Kidney (tissue), 14 donors: ENCODE measurements around the gene POLD1. TPM values are rescaled to one million over a fixed set of nuclear protein-coding genes. Genes with fewer than 3 reads are reported as not detected.
A peak's percentile ranks its signal among the peaks of the same experiment; 100 is the strongest.

ENCODE experiments used
- DNase-seq, 5 donors: peaks; one replicate each; pipeline ENCODE4 v3.0.0-alpha.2; 2013 to 2020
- FAIRE-seq: peaks from 2 replicates; lab custom pipeline; 2012; peaks lifted over from hg19 to GRCh38; lab: Jason Lieb, UNC
- H3K27ac ChIP-seq, 2 donors: one replicate each; pipeline ENCODE4 v1.7.0; 2013; ENCODE audit warnings: low read depth in 2 of 2, low read length in 2 of 2, inconsistent platforms in 1 of 2
- H3K27me3 ChIP-seq: one replicate; pipeline ENCODE4 v1.7.1; 2013; ENCODE audit warnings: low read length, inconsistent platforms; ENCODE audit not compliant: control insufficient read depth, insufficient read depth
- H3K36me3 ChIP-seq, 3 donors: one replicate each; pipeline versions ENCODE4 v1.7.0 to v1.7.1; 2013; ENCODE audit warnings: low read length in 3 of 3, control low read depth in 1 of 3, inconsistent platforms in 1 of 3; ENCODE audit not compliant: insufficient read depth in 3 of 3, control insufficient read depth in 2 of 3
- H3K4me1 ChIP-seq, 3 donors: one replicate each; pipeline versions ENCODE4 v1.7.0 to v1.7.1; 2013; ENCODE audit warnings: low read length in 3 of 3, inconsistent platforms in 1 of 3, low read depth in 1 of 3; ENCODE audit not compliant: control insufficient read depth in 2 of 3, insufficient read depth in 2 of 3
- H3K4me3 ChIP-seq, 3 donors: one replicate each; pipeline versions ENCODE4 v1.7.0 to v1.8.1; 2013; ENCODE audit warnings: low read length in 3 of 3, control low read depth in 1 of 3, inconsistent platforms in 1 of 3
- H3K9ac ChIP-seq, 3 donors: one replicate each; pipeline versions ENCODE4 v1.7.0 to v1.7.1; 2013; ENCODE audit warnings: low read length in 3 of 3, control low read depth in 1 of 3, inconsistent platforms in 1 of 3
- H3K9me3 ChIP-seq, 3 donors: one replicate each; pipeline versions ENCODE4 v1.7.0 to v1.7.1; 2013; ENCODE audit warnings: low read length in 3 of 3, control low read depth in 1 of 3, inconsistent platforms in 1 of 3; ENCODE audit not compliant: control insufficient read depth in 2 of 3, insufficient read depth in 1 of 3
- intact Hi-C: fragments of 100-400 bp; cut with DNase I; formaldehyde crosslinking; loops from one replicate; pipeline ENCODE4 v1.11.1; 2022
- polyA plus RNA-seq: library from polyadenylated mRNA; stranded (reverse); fragments of 350-450 nt; fragmentation: Illumina TruSeq; extraction: RNeasy Lipid Tissue Mini Kit (QIAGEN cat#74804); gene quantifications from one replicate; pipeline ENCODE4 v1.2.3, GENCODE V29; 2014; ENCODE audit warnings: low read depth, low replicate concordance; ENCODE audit not compliant: insufficient read depth
- total RNA-seq: library from RNA; stranded (reverse); fragmentation: NEBNext Ultra II Directional; extraction: Animal tissue kit (Norgen Biotek cat#: 25700); gene quantifications from one replicate; pipeline ENCODE4 v1.2.1, GENCODE V29; 2021
- TF ChIP-seq, protein P1 (sequence below): IDR thresholded peaks from 3 replicates; pipeline ENCODE4 v1.5.1; 2012; ENCODE audit warnings: mild to moderate bottlenecking, moderate library complexity, borderline replicate concordance; ENCODE audit not compliant: insufficient read depth; ENCODE audit errors: extremely low read depth
- donor health status: control.
- donor health status: control.
- donor health status: control.
- donor health status: control.
- donor health status: control.
- donor health status: DM: yes; HTN: yes; CAD: no.
- donor health status: Normal renal cell carcinoma (clear cell type).

Gene POLD1
- total and polyA plus RNA-seq, 2 donors from 2014 or later = 17.8 to 22.1 TPM

DNA sequence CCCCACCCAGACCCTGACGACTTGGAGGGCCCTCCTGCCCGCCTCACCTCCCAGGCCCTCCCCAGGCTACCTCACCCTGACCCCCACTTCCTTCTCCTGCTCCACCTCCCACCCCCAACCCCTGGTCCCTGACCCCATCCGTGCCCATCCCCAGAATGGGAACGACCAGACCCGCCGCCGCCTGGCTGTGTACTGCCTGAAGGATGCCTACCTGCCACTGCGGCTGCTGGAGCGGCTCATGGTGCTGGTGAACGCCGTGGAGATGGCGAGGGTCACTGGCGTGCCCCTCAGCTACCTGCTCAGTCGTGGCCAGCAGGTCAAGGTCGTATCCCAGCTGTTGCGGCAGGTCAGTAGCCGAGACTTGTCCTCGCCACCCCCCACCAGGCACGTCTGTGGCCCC, 22.7 kb downstream of the POLD1 start:
- DNase-seq (peak in 1 of 5 donors; percentile 40), FAIRE-seq (no peak)

DNA sequence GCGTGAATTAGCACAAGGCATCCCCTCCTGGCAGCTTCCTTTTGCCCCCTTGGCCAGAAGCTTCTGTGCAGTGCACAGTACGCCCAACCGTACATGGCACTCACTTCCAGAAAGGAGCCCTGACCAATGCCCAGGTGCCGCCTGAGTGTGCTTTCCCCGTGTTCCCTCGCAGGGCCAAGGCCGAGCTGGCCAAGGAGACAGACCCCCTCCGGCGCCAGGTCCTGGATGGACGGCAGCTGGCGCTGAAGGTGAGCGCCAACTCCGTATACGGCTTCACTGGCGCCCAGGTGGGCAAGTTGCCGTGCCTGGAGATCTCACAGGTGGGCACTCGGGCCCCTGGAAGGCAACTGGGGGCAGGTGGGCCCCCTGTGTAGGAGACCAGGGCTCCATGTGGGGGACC, 25.2 kb downstream of the POLD1 start:
- TF ChIP-seq, protein P1, sequence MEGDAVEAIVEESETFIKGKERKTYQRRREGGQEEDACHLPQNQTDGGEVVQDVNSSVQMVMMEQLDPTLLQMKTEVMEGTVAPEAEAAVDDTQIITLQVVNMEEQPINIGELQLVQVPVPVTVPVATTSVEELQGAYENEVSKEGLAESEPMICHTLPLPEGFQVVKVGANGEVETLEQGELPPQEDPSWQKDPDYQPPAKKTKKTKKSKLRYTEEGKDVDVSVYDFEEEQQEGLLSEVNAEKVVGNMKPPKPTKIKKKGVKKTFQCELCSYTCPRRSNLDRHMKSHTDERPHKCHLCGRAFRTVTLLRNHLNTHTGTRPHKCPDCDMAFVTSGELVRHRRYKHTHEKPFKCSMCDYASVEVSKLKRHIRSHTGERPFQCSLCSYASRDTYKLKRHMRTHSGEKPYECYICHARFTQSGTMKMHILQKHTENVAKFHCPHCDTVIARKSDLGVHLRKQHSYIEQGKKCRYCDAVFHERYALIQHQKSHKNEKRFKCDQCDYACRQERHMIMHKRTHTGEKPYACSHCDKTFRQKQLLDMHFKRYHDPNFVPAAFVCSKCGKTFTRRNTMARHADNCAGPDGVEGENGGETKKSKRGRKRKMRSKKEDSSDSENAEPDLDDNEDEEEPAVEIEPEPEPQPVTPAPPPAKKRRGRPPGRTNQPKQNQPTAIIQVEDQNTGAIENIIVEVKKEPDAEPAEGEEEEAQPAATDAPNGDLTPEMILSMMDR = no peak
- Histone ChIP-seq H3K36me3 (no peaks in the 10 kb centered on the region), H3K4me3 (no peak overlapping the region), H3K4me1 (no peaks in the 10 kb centered on the region), H3K9ac (no peak overlapping the region), H3K9me3 (no peaks in the 10 kb centered on the region), H3K27me3 (no peaks in the 10 kb centered on the region), H3K27ac (no peak overlapping the region)
- no peak for DNase-seq
- no peak for FAIRE-seq
- intact Hi-C loops = no loop called here

More for the DNA sequence above, 22.7 kb downstream of the POLD1 start:
- intact Hi-C loops = no loop called here
- Histone ChIP-seq H3K27ac (no peak overlapping the region), H3K27me3 (no peaks in the 10 kb centered on the region), H3K4me1 (no peaks in the 10 kb centered on the region), H3K4me3 (no peak overlapping the region), H3K9ac (no peak overlapping the region), H3K36me3 (no peaks in the 10 kb centered on the region), H3K9me3 (no peaks in the 10 kb centered on the region)
- TF ChIP-seq, protein P1 = no peak

DNA sequence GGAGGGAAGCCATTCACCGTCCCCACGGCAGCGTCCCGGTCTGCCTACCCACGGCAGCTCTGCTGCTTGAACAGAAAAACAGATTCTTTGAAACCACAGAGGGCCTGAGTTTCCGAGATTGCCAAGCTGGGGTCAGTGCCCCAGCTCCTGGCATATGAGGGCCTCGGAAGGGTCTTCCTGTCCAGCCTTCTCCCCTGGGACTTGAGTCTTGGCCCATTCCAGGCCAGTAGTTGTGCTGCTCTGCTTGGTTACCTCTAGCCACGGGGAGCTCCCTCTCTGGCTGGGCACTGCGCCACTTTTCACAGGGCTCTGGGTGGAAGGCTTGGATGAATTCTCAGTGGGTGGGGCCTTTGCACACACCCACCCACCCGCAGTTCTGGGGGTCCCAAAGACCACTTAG, 26.0 kb downstream of the POLD1 start:
- DNase-seq (no peak), FAIRE-seq (no peak)
- H3K4me1 ChIP-seq = no peaks in the 10 kb centered on the region
- no peak overlapping the region for H3K4me3 ChIP-seq
- TF ChIP-seq, protein P1 = no peak
- intact Hi-C loops = no loop called here
- H3K36me3 ChIP-seq = no peaks in the 10 kb centered on the region
- H3K27me3 ChIP-seq = no peaks in the 10 kb centered on the region
- H3K9ac ChIP-seq = no peak overlapping the region
- H3K27ac ChIP-seq = no peak overlapping the region
- no peaks in the 10 kb centered on the region for H3K9me3 ChIP-seq

DNA sequence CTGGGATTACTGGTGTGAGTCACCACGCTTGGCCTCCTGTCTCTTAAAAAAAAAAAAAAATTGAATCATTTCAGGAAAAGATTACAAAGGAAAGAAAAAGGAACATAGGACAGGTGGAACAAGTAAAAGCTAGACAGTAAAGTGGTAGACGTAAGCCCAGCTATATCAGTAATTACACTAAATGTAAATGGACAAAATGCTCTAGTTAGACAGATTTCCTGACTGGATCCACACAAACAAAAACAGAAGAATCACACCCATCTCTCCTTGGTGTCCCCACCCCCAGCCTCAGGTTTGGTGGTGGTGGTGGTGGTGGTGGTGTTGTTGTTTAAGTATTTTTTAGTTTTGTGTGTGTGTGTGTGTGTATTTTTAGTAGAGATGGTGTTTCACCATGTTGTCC, 28.3 kb downstream of the POLD1 start:
- Histone ChIP-seq H3K4me3 (no peak overlapping the region), H3K27ac (no peak overlapping the region), H3K9me3 (no peaks in the 10 kb centered on the region), H3K9ac (no peak overlapping the region), H3K36me3 (no peaks in the 10 kb centered on the region), H3K27me3 (no peaks in the 10 kb centered on the region), H3K4me1 (no peaks in the 10 kb centered on the region)
- intact Hi-C loops = no loop called here
- DNase-seq (no peak), FAIRE-seq (no peak)
- TF ChIP-seq, protein P1 = no peak
